Measurements from ENCODE around the gene RASL10B.

RASL10B gene

GRCh38 chr17:35773129-35773528, 41.7 kb downstream of the RASL10B start:
- Histone ChIP-seq H3K9ac (ENCODE audit: low read depth in 1 of 2, low read length in 2 of 2) (no peak overlapping the region), H3K36me3 (ENCODE audit: control insufficient read depth in 1 of 2, insufficient read depth in 2 of 2, low read length in 2 of 2) (no peaks in the 10 kb centered on the region), H3K4me1 (ENCODE audit: control insufficient read depth in 1 of 2, insufficient read depth in 2 of 2, low read length in 2 of 2) (peaks cover 35 to 37% of the 10 kb centered on the region in 2 donors), H3K9me3 (ENCODE audit: control insufficient read depth in 1 of 2, low read length in 2 of 2) (no peaks in the 10 kb centered on the region), H3K27ac (ENCODE audit: low read depth, low read length) (no peak overlapping the region), H3K4me3 (ENCODE audit: low read depth in 1 of 2, low read length in 2 of 2) (no peak overlapping the region), H3K27me3 (ENCODE audit: control insufficient read depth in 1 of 2, insufficient read depth in 2 of 2, low read length in 2 of 2) (no peaks in the 10 kb centered on the region)

- Histone ChIP-seq H3K4me3 (ENCODE audit: low read depth in 1 of 2, low read length in 2 of 2) (no peak overlapping the region), H3K9ac (ENCODE audit: low read depth in 1 of 2, low read length in 2 of 2) (no peak overlapping the region), H3K27me3 (ENCODE audit: control insufficient read depth in 1 of 2, insufficient read depth in 2 of 2, low read length in 2 of 2) (no peaks in the 10 kb centered on the region), H3K36me3 (ENCODE audit: control insufficient read depth in 1 of 2, insufficient read depth in 2 of 2, low read length in 2 of 2) (no peaks in the 10 kb centered on the region), H3K27ac (ENCODE audit: low read depth, low read length) (no peak overlapping the region), H3K9me3 (ENCODE audit: control insufficient read depth in 1 of 2, low read length in 2 of 2) (no peaks in the 10 kb centered on the region), H3K4me1 (ENCODE audit: control insufficient read depth in 1 of 2, insufficient read depth in 2 of 2, low read length in 2 of 2) (peaks cover 31 to 35% of the 10 kb centered on the region in 2 donors)
Observed at GRCh38 chr17:35773679-35774425, 42.4 kb downstream of the RASL10B start.

- H3K9me3 ChIP-seq (ENCODE audit: control insufficient read depth in 1 of 2, low read length in 2 of 2) = no peaks in the 10 kb centered on the region
- no peaks in the 10 kb centered on the region for H3K36me3 ChIP-seq (ENCODE audit: control insufficient read depth in 1 of 2, insufficient read depth in 2 of 2, low read length in 2 of 2)
- H3K27me3 ChIP-seq (ENCODE audit: control insufficient read depth in 1 of 2, insufficient read depth in 2 of 2, low read length in 2 of 2) = no peaks in the 10 kb centered on the region
- H3K4me3 ChIP-seq (ENCODE audit: low read depth in 1 of 2, low read length in 2 of 2) = no peak overlapping the region
- peaks cover 25 to 29% of the 10 kb centered on the region in 2 donors for H3K4me1 ChIP-seq (ENCODE audit: control insufficient read depth in 1 of 2, insufficient read depth in 2 of 2, low read length in 2 of 2)
- H3K27ac ChIP-seq (ENCODE audit: low read depth, low read length) = no peak overlapping the region
- no peak overlapping the region for H3K9ac ChIP-seq (ENCODE audit: low read depth in 1 of 2, low read length in 2 of 2)
Observed at GRCh38 chr17:35774499-35774898, 43.1 kb downstream of the RASL10B start.

GRCh38 chr17:35775039-35775438, 43.6 kb downstream of the RASL10B start:
- H3K4me1 ChIP-seq (ENCODE audit: control insufficient read depth in 1 of 2, insufficient read depth in 2 of 2, low read length in 2 of 2) = peaks cover 22 to 28% of the 10 kb centered on the region in 2 donors
- no peak overlapping the region for H3K4me3 ChIP-seq (ENCODE audit: low read depth in 1 of 2, low read length in 2 of 2)
- no peaks in the 10 kb centered on the region for H3K27me3 ChIP-seq (ENCODE audit: control insufficient read depth in 1 of 2, insufficient read depth in 2 of 2, low read length in 2 of 2)
- no peak overlapping the region for H3K27ac ChIP-seq (ENCODE audit: low read depth, low read length)
- H3K36me3 ChIP-seq (ENCODE audit: control insufficient read depth in 1 of 2, insufficient read depth in 2 of 2, low read length in 2 of 2) = no peaks in the 10 kb centered on the region
- no peaks in the 10 kb centered on the region for H3K9me3 ChIP-seq (ENCODE audit: control insufficient read depth in 1 of 2, low read length in 2 of 2)
- no peak overlapping the region for H3K9ac ChIP-seq (ENCODE audit: low read depth in 1 of 2, low read length in 2 of 2)

- Histone ChIP-seq H3K27me3 (ENCODE audit: control insufficient read depth in 1 of 2, insufficient read depth in 2 of 2, low read length in 2 of 2) (no peaks in the 10 kb centered on the region), H3K9me3 (ENCODE audit: control insufficient read depth in 1 of 2, low read length in 2 of 2) (no peaks in the 10 kb centered on the region), H3K4me1 (ENCODE audit: control insufficient read depth in 1 of 2, insufficient read depth in 2 of 2, low read length in 2 of 2) (peaks cover 22 to 28% of the 10 kb centered on the region in 2 donors), H3K36me3 (ENCODE audit: control insufficient read depth in 1 of 2, insufficient read depth in 2 of 2, low read length in 2 of 2) (no peaks in the 10 kb centered on the region), H3K27ac (ENCODE audit: low read depth, low read length) (no peak overlapping the region), H3K9ac (ENCODE audit: low read depth in 1 of 2, low read length in 2 of 2) (no peak overlapping the region), H3K4me3 (ENCODE audit: low read depth in 1 of 2, low read length in 2 of 2) (no peak overlapping the region)
Observed at GRCh38 chr17:35775583-35775982, 44.1 kb downstream of the RASL10B start.

GRCh38 chr17:35778641-35779196, 47.3 kb downstream of the RASL10B start:
- Histone ChIP-seq H3K9me3 (ENCODE audit: control insufficient read depth in 1 of 2, low read length in 2 of 2) (no peaks in the 10 kb centered on the region), H3K36me3 (ENCODE audit: control insufficient read depth in 1 of 2, insufficient read depth in 2 of 2, low read length in 2 of 2) (no peaks in the 10 kb centered on the region), H3K9ac (ENCODE audit: low read depth in 1 of 2, low read length in 2 of 2) (no peak overlapping the region), H3K4me3 (ENCODE audit: low read depth in 1 of 2, low read length in 2 of 2) (no peak overlapping the region), H3K4me1 (ENCODE audit: control insufficient read depth in 1 of 2, insufficient read depth in 2 of 2, low read length in 2 of 2) (peaks cover 34 to 43% of the 10 kb centered on the region in 2 donors), H3K27ac (ENCODE audit: low read depth, low read length) (no peak overlapping the region), H3K27me3 (ENCODE audit: control insufficient read depth in 1 of 2, insufficient read depth in 2 of 2, low read length in 2 of 2) (no peaks in the 10 kb centered on the region)

GRCh38 chr17:35780950-35781349, 49.5 kb downstream of the RASL10B start:
- no peaks in the 10 kb centered on the region for H3K9me3 ChIP-seq (ENCODE audit: control insufficient read depth in 1 of 2, low read length in 2 of 2)
- peaks cover 27 to 43% of the 10 kb centered on the region in 2 donors for H3K4me1 ChIP-seq (ENCODE audit: control insufficient read depth in 1 of 2, insufficient read depth in 2 of 2, low read length in 2 of 2)
- H3K27ac ChIP-seq (ENCODE audit: low read depth, low read length) = no peak overlapping the region
- no peak overlapping the region for H3K4me3 ChIP-seq (ENCODE audit: low read depth in 1 of 2, low read length in 2 of 2)
- no peaks in the 10 kb centered on the region for H3K27me3 ChIP-seq (ENCODE audit: control insufficient read depth in 1 of 2, insufficient read depth in 2 of 2, low read length in 2 of 2)
- no peaks in the 10 kb centered on the region for H3K36me3 ChIP-seq (ENCODE audit: control insufficient read depth in 1 of 2, insufficient read depth in 2 of 2, low read length in 2 of 2)
- H3K9ac ChIP-seq (ENCODE audit: low read depth in 1 of 2, low read length in 2 of 2) = no peak overlapping the region

- Histone ChIP-seq H3K27ac (ENCODE audit: low read depth, low read length) (no peak overlapping the region), H3K9ac (ENCODE audit: low read depth in 1 of 2, low read length in 2 of 2) (no peak overlapping the region), H3K4me3 (ENCODE audit: low read depth in 1 of 2, low read length in 2 of 2) (no peak overlapping the region), H3K36me3 (ENCODE audit: control insufficient read depth in 1 of 2, insufficient read depth in 2 of 2, low read length in 2 of 2) (no peaks in the 10 kb centered on the region), H3K9me3 (ENCODE audit: control insufficient read depth in 1 of 2, low read length in 2 of 2) (no peaks in the 10 kb centered on the region), H3K27me3 (ENCODE audit: control insufficient read depth in 1 of 2, insufficient read depth in 2 of 2, low read length in 2 of 2) (no peaks in the 10 kb centered on the region), H3K4me1 (ENCODE audit: control insufficient read depth in 1 of 2, insufficient read depth in 2 of 2, low read length in 2 of 2) (peaks cover 46 to 62% of the 10 kb centered on the region in 2 donors)
Observed at GRCh38 chr17:35784895-35785294, 53.5 kb downstream of the RASL10B start.

GRCh38 chr17:35786941-35787432, 55.5 kb downstream of the RASL10B start:
- H3K9ac ChIP-seq (ENCODE audit: low read depth in 1 of 2, low read length in 2 of 2) = no peak overlapping the region
- no peaks in the 10 kb centered on the region for H3K36me3 ChIP-seq (ENCODE audit: control insufficient read depth in 1 of 2, insufficient read depth in 2 of 2, low read length in 2 of 2)
- no peaks in the 10 kb centered on the region for H3K9me3 ChIP-seq (ENCODE audit: control insufficient read depth in 1 of 2, low read length in 2 of 2)
- H3K4me3 ChIP-seq (ENCODE audit: low read depth in 1 of 2, low read length in 2 of 2) = no peak overlapping the region
- H3K4me1 ChIP-seq (ENCODE audit: control insufficient read depth in 1 of 2, insufficient read depth in 2 of 2, low read length in 2 of 2) = peaks cover 37 to 58% of the 10 kb centered on the region in 2 donors
- no peaks in the 10 kb centered on the region for H3K27me3 ChIP-seq (ENCODE audit: control insufficient read depth in 1 of 2, insufficient read depth in 2 of 2, low read length in 2 of 2)
- H3K27ac ChIP-seq (ENCODE audit: low read depth, low read length) = no peak overlapping the region

GRCh38 chr17:35788477-35789368, 57.3 kb downstream of the RASL10B start:
- Histone ChIP-seq H3K4me1 (ENCODE audit: control insufficient read depth in 1 of 2, insufficient read depth in 2 of 2, low read length in 2 of 2) (peaks cover 37 to 44% of the 10 kb centered on the region in 2 donors), H3K9me3 (ENCODE audit: control insufficient read depth in 1 of 2, low read length in 2 of 2) (no peaks in the 10 kb centered on the region), H3K27ac (ENCODE audit: low read depth, low read length) (no peak overlapping the region), H3K4me3 (ENCODE audit: low read depth in 1 of 2, low read length in 2 of 2) (no peak overlapping the region), H3K9ac (ENCODE audit: low read depth in 1 of 2, low read length in 2 of 2) (no peak overlapping the region), H3K36me3 (ENCODE audit: control insufficient read depth in 1 of 2, insufficient read depth in 2 of 2, low read length in 2 of 2) (no peaks in the 10 kb centered on the region), H3K27me3 (ENCODE audit: control insufficient read depth in 1 of 2, insufficient read depth in 2 of 2, low read length in 2 of 2) (peaks cover 0 to 4% of the 10 kb centered on the region in 2 donors)

Measured in duodenal mucosa (tissue), 2 donors.